Adrenal gland (tissue), 12 donors: Measurements from ENCODE around the gene OAS3. TPM values are rescaled to one million over a fixed set of nuclear protein-coding genes. Genes with fewer than 3 reads are reported as not detected.

Experiments
- DNase-seq, 7 donors: peaks; one replicate each; pipeline ENCODE4 v3.0.0-alpha.2; 2019 to 2020
- H3K27ac ChIP-seq, 5 donors: fragments of 200-600 bp; sonication (generic) in 4 of 5; 1 replicate in 3 of 5; 2 replicates in 2 of 5; pipeline versions ENCODE4 v1.5.1 to v1.8.0; 2016 to 2020; ENCODE audit warnings: mild to moderate bottlenecking in 1 of 5
- H3K27me3 ChIP-seq: fragments of 200-600 bp; 2 replicates; pipeline ENCODE4 v1.8.0; 2021
- H3K36me3 ChIP-seq, 2 donors: fragments of 200-600 bp; replicated peaks in 1 of 2; 1 replicate in 1 of 2; 2 replicates in 1 of 2; pipeline versions ENCODE4 v1.5.1 to v1.8.0; 2018 to 2022
- H3K4me1 ChIP-seq, 2 donors: fragments of 200-600 bp; replicated peaks in 1 of 2; 1 replicate in 1 of 2; 2 replicates in 1 of 2; pipeline versions ENCODE4 v1.5.1 to v1.8.0; 2018 to 2021
- H3K4me3 ChIP-seq, 4 donors: fragments of 200-600 bp; sonication (generic) in 3 of 4; one replicate each; pipeline ENCODE4 v1.5.1; 2016 to 2018
- H3K9me3 ChIP-seq, 3 donors: fragments of 200-600 bp; sonication (generic) in 1 of 3; replicated peaks in 1 of 3; 1 replicate in 2 of 3; 2 replicates in 1 of 3; pipeline versions ENCODE4 v1.5.1 to v1.8.0; 2016 to 2021
- CTCF ChIP-seq, 6 experiments: fragments of 450-650 bp in 4 of 6; fragments of 200-600 bp in 2 of 6; sonication (generic) in 1 of 6; IDR thresholded peaks; 1 replicate in 5 of 6; 2 replicates in 1 of 6; pipeline versions ENCODE4 v1.5.1 to v1.8.0; 2016 to 2021; ENCODE audit warnings: antibody characterized with exemption in 6 of 6, mild to moderate bottlenecking in 2 of 6, moderate library complexity in 1 of 6
- POLR2A ChIP-seq, 2 donors: fragments of 450-650 bp; IDR thresholded peaks; one replicate each; pipeline ENCODE4 v1.6.1; 2017; ENCODE audit warnings: antibody characterized with exemption in 2 of 2, mild to moderate bottlenecking in 2 of 2, moderate library complexity in 1 of 2
- WGBS, 4 donors: extraction: QIAGEN DNeasy Blood & Tissue Kit in 2 of 4; methylation state at CpG; one replicate each; pipeline versions ENCODE4 v1.1.5 to v1.1.7; 2013 to 2017; 5-methylcytosine and 5-hydroxymethylcytosine counted together
- intact Hi-C, 2 donors: fragments of 100-400 bp; cut with DNase I; formaldehyde crosslinking; loops; one replicate each; pipeline versions ENCODE4 v1.14.1 to v1.15.0; 2022 to 2023
- polyA plus RNA-seq, 3 donors: library from polyadenylated mRNA; stranded (reverse); fragments of 200-250 nt in 2 of 3; fragments of 350-450 nt in 1 of 3; fragmentation: Illumina TruSeq in 1 of 3; extraction: RNeasy Lipid Tissue Mini Kit (QIAGEN cat#74804) in 1 of 3; gene quantifications; one replicate each; pipeline ENCODE4 v1.2.3, GENCODE V29; 2013 to 2014
- total RNA-seq, 9 donors: library from RNA; depleted of rRNA in 4 of 9; stranded (reverse); fragments of >200 nt in 4 of 9; fragments of 120-200 nt in 1 of 9; fragmentation: NEBNext Ultra II Directional in 1 of 9; extraction: Animal tissue kit (Norgen Biotek cat#: 25700) in 1 of 9; gene quantifications; one replicate each; pipeline versions ENCODE4 v1.1.0 to v1.2.4, GENCODE V29; 2013 to 2023
- donor health status: healthy with polysubstance abuse.
- donor health status: Bipolar disorder and iron deficiency.
- donor health status: DM: yes; HTN: yes; CAD: no.
- donor health status: DM: no; HTN: no; CAD: no.
- donor health status: DM: no; HTN: no; CAD: no.
- donor health status: DM: yes; HTN: yes; CAD: no.

OAS3 gene
- total and polyA plus RNA-seq, 12 donors, result 2.7 to 19.4 (median 10.3) TPM

GRCh38 chr12:113006641-113007040 lies 68.4 kb downstream of the OAS3 start:
- peak overlapping the region in 2 of 5 donors; percentile 65 to 83 for H3K27ac ChIP-seq
- no peak for TF ChIP-seq CTCF (IDR thresholded peaks at IDR 0.05)
- TF ChIP-seq POLR2A (IDR thresholded peaks at IDR 0.05), result no peak
- H3K27me3 ChIP-seq, result no peaks in the 10 kb centered on the region
- H3K36me3 ChIP-seq, result no peaks in the 10 kb centered on the region
- no peak for DNase-seq
- H3K4me1 ChIP-seq, result peaks cover 0 to 6% of the 10 kb centered on the region in 2 donors
- H3K4me3 ChIP-seq, result no peak overlapping the region
- intact Hi-C loops, result no loop called here
- WGBS, 4 donors, result 77 to 86% (median 83%) methylated on average over 6 of the region's 6 CpGs
- H3K9me3 ChIP-seq, result no peaks in the 10 kb centered on the region

- Histone ChIP-seq H3K27ac (peak overlapping the region in 2 of 5 donors; percentile 65 to 83), H3K4me1 (peaks cover 0 to 6% of the 10 kb centered on the region in 2 donors), H3K9me3 (no peaks in the 10 kb centered on the region), H3K27me3 (no peaks in the 10 kb centered on the region), H3K36me3 (no peaks in the 10 kb centered on the region), H3K4me3 (no peak overlapping the region)
- peak; percentile 42 to 82 (median 72) for DNase-seq
- intact Hi-C loops, result no loop called here
- WGBS, 4 donors, result 47 to 75% (median 51%) methylated on average over 4 of the region's 4 CpGs
- TF ChIP-seq POLR2A (IDR thresholded peaks at IDR 0.05) (no peak), CTCF (IDR thresholded peaks at IDR 0.05) (no peak)
Measured at GRCh38 chr12:113007166-113007565, 68.9 kb downstream of the OAS3 start.

- Histone ChIP-seq H3K27ac (no peak overlapping the region), H3K27me3 (no peaks in the 10 kb centered on the region), H3K9me3 (no peaks in the 10 kb centered on the region), H3K4me3 (no peak overlapping the region), H3K4me1 (peaks cover 0 to 6% of the 10 kb centered on the region in 2 donors), H3K36me3 (no peaks in the 10 kb centered on the region)
- WGBS, 4 donors, result 68 to 83% (median 78%) methylated on average over 2 of the region's 2 CpGs
- TF ChIP-seq POLR2A (IDR thresholded peaks at IDR 0.05) (no peak), CTCF (IDR thresholded peaks at IDR 0.05) (no peak)
- intact Hi-C loops, result no loop called here
- no peak for DNase-seq
Measured at GRCh38 chr12:113010701-113011100, 72.4 kb downstream of the OAS3 start.

GRCh38 chr12:113014565-113014964 lies 76.3 kb downstream of the OAS3 start:
- intact Hi-C loops, result no loop called here
- WGBS, 4 donors, result 58 to 72% (median 66%) methylated on average over 8 to 9 of the region's 9 CpGs
- Histone ChIP-seq H3K27ac (no peak overlapping the region), H3K9me3 (no peaks in the 10 kb centered on the region), H3K27me3 (no peaks in the 10 kb centered on the region), H3K4me1 (no peaks in the 10 kb centered on the region), H3K36me3 (no peaks in the 10 kb centered on the region), H3K4me3 (no peak overlapping the region)
- no peak for TF ChIP-seq POLR2A (IDR thresholded peaks at IDR 0.05)
- TF ChIP-seq CTCF (IDR thresholded peaks at IDR 0.05), result no peak
- no peak for DNase-seq
